B cell (primary cell): ENCODE measurements around the gene TNPO3. TPM values are rescaled to one million over a fixed set of nuclear protein-coding genes. Genes with fewer than 3 reads are reported as not detected.

Source experiments
- ATAC-seq: fragments of 200-7000 bp; cut with Tn5 transposase; one replicate; pipeline ENCODE4 v1.10.0; 2021; ENCODE audit warnings: low read depth, mild to moderate bottlenecking, moderate number of reproducible peaks, moderate library complexity
- CTCF ChIA-PET: fragments of 350-600 bp; sonication (Branson Sonifier 250); formaldehyde crosslinking; loops from one replicate; lab custom pipeline; 2021; ENCODE audit warnings: antibody characterized with exemption, inconsistent platforms; lab: Charles Lee
- POLR2A ChIA-PET: fragments of 350-600 bp; sonication (Branson Sonifier 250); formaldehyde crosslinking; loops from one replicate; lab custom pipeline; 2021; ENCODE audit warnings: antibody characterized with exemption; lab: Charles Lee
- DNase-seq: peaks from one replicate; pipeline ENCODE4 v3.0.0; 2013
- H2AFZ ChIP-seq: 2 replicates; pipeline ENCODE4 v1.6.1; 2012; ENCODE audit warnings: mild to moderate bottlenecking, low read depth, low read length; ENCODE audit not compliant: insufficient read depth, poor library complexity, severe bottlenecking
- H3K27ac ChIP-seq, 2 donors: 1 replicate in 1 of 2; 2 replicates in 1 of 2; pipeline ENCODE4 v1.5.1; 2012 to 2013; ENCODE audit warnings: low read length in 2 of 2, mild to moderate bottlenecking in 2 of 2, moderate library complexity in 1 of 2
- H3K27me3 ChIP-seq, 4 experiments: fragments of 200-600 bp in 1 of 4; sonication (generic) in 1 of 4; replicated peaks in 1 of 4; 1 replicate in 2 of 4; 2 replicates in 2 of 4; pipeline versions ENCODE4 v1.6.1 to v1.7.0; 2013 to 2016; ENCODE audit warnings: low read length in 3 of 4, mild to moderate bottlenecking in 2 of 4, mixed read lengths in 1 of 4, moderate library complexity in 1 of 4; ENCODE audit not compliant: insufficient read depth in 4 of 4, control insufficient read depth in 3 of 4; ENCODE audit errors: control extremely low read depth in 1 of 4
- H3K36me3 ChIP-seq, 2 experiments: replicated peaks in 1 of 2; 1 replicate in 1 of 2; 2 replicates in 1 of 2; pipeline versions ENCODE4 v1.6.1 to v1.7.1; 2013; ENCODE audit warnings: low read length in 1 of 2; ENCODE audit not compliant: insufficient read depth in 2 of 2, control insufficient read depth in 1 of 2; ENCODE audit errors: control extremely low read depth in 1 of 2, extremely low read depth in 1 of 2
- H3K4me1 ChIP-seq, 2 donors: fragments of 200-600 bp in 1 of 2; sonication (generic) in 1 of 2; 1 replicate in 1 of 2; 2 replicates in 1 of 2; pipeline versions ENCODE4 v1.5.1 to v1.6.1; 2013 to 2017; ENCODE audit warnings: low read length in 2 of 2; ENCODE audit not compliant: control insufficient read depth in 2 of 2, insufficient read depth in 2 of 2
- H3K4me2 ChIP-seq: replicated peaks from 2 replicates; pipeline ENCODE3; 2012; ENCODE audit warnings: mild to moderate bottlenecking, low read depth, low read length; ENCODE audit not compliant: poor library complexity, severe bottlenecking
- H3K4me3 ChIP-seq, 5 experiments: fragments of 200-600 bp in 1 of 5; sonication (generic) in 1 of 5; 1 replicate in 3 of 5; 2 replicates in 2 of 5; pipeline versions ENCODE4 v1.5.1 to v1.7.0; 2011 to 2016; ENCODE audit warnings: low read length in 4 of 5, mild to moderate bottlenecking in 4 of 5, low read depth in 2 of 5, control low read depth in 1 of 5, moderate library complexity in 1 of 5; ENCODE audit not compliant: insufficient read depth in 1 of 5; ENCODE audit errors: control extremely low read depth in 1 of 5, extremely low read depth in 1 of 5
- H3K79me2 ChIP-seq: fragments of 200-600 bp; sonication (generic); one replicate; pipeline ENCODE4 v1.6.0; 2016; ENCODE audit warnings: low read length; ENCODE audit not compliant: control insufficient read depth, insufficient read depth
- H3K9ac ChIP-seq: fragments of 200-600 bp; sonication (generic); 2 replicates; pipeline ENCODE4 v1.6.1; 2017; ENCODE audit warnings: mild to moderate bottlenecking, low read length, moderate library complexity
- H3K9me3 ChIP-seq, 3 donors: one replicate each; pipeline versions ENCODE4 v1.6.1 to v1.7.1; 2013; ENCODE audit warnings: low read length in 2 of 3; ENCODE audit not compliant: control insufficient read depth in 2 of 3, insufficient read depth in 1 of 3; ENCODE audit errors: control extremely low read depth in 1 of 3
- H4K20me1 ChIP-seq: 2 replicates; pipeline ENCODE4 v1.6.0; 2012; ENCODE audit warnings: mild to moderate bottlenecking, low read length; ENCODE audit not compliant: insufficient read depth, control insufficient read depth, poor library complexity, severe bottlenecking
- H3K27ac Mint-ChIP-seq: one replicate; pipeline ENCODE4 v1.8.0; 2021; ENCODE audit warnings: mixed read lengths
- H3K27me3 Mint-ChIP-seq: one replicate; pipeline ENCODE4 v1.8.0; 2021; ENCODE audit warnings: mixed read lengths
- H3K4me1 Mint-ChIP-seq: one replicate; pipeline ENCODE4 v1.8.0; 2021; ENCODE audit warnings: mixed read lengths
- H3K4me3 Mint-ChIP-seq: one replicate; pipeline ENCODE4 v1.8.0; 2021; ENCODE audit warnings: mixed read lengths
- H3K9me3 Mint-ChIP-seq: one replicate; pipeline ENCODE4 v1.8.0; 2022; ENCODE audit warnings: mixed read lengths; ENCODE audit not compliant: insufficient read depth
- EZH2 ChIP-seq: IDR thresholded peaks from 2 replicates; pipeline ENCODE4 v1.6.1; 2012; ENCODE audit warnings: borderline replicate concordance, low read depth, mild to moderate bottlenecking, moderate library complexity, low read length; ENCODE audit not compliant: insufficient read depth, poor library complexity, severe bottlenecking
- WGBS: methylation state at CpG from one replicate; pipeline ENCODE4 v1.1.5; 2013; ENCODE audit warnings: missing lambda C conversion rate; ENCODE audit not compliant: insufficient coverage; 5-methylcytosine and 5-hydroxymethylcytosine counted together
- intact Hi-C: fragments of 100-400 bp; cut with micrococcal nuclease; formaldehyde crosslinking; loops from one replicate; pipeline ENCODE4 v1.10.0; 2022
- polyA plus RNA-seq: library from polyadenylated mRNA; depleted of rRNA; stranded (reverse); fragments of >200 nt; gene quantifications from 2 replicates; pipeline ENCODE4 v1.2.3, GENCODE V29; 2012
- total RNA-seq, 2 donors: library from RNA; stranded (reverse); fragments of 120-200 nt in 1 of 2; gene quantifications; 1 replicate in 1 of 2; 2 replicates in 1 of 2; pipeline versions ENCODE4 v1.2.3 to v1.2.4, GENCODE V29; 2013 to 2022
- TF ChIP-seq, protein P1 (sequence below): fragments of 200-600 bp; IDR thresholded peaks from one replicate; pipeline ENCODE4 v1.8.0; 2022; ENCODE audit warnings: antibody characterized with exemption, mild to moderate bottlenecking

The TNPO3 gene
- total and polyA plus RNA-seq, 2 donors (not counting 1 experiment from before 2014, with no cell fraction given): 19.0 to 48.3 TPM

GRCh38 chr7:129095258-129095657 is 40.3 kb upstream of the TNPO3 start:
- H3K4me1 ChIP-seq: peaks cover 22 to 29% of the 10 kb centered on the region in 2 donors
- ATAC-seq (peak; percentile 84), DNase-seq (peak; percentile 60)
- no peaks in the 10 kb centered on the region for H3K36me3 ChIP-seq
- peak overlapping the region; percentile 53 for H2AFZ ChIP-seq
- Mint-ChIP-seq H3K27ac (peak overlapping the region; percentile 85), H3K4me3 (peak overlapping the region; percentile 38), H3K27me3 (no peaks in the 10 kb centered on the region), H3K4me1 (peaks cover 34% of the 10 kb centered on the region), H3K9me3 (no peaks in the 10 kb centered on the region)
- POLR2A ChIA-PET: no interaction called here
- WGBS: 4% methylated on average over 4 of the region's 6 CpGs
- TF ChIP-seq EZH2: no peak
- TF ChIP-seq, protein P1, sequence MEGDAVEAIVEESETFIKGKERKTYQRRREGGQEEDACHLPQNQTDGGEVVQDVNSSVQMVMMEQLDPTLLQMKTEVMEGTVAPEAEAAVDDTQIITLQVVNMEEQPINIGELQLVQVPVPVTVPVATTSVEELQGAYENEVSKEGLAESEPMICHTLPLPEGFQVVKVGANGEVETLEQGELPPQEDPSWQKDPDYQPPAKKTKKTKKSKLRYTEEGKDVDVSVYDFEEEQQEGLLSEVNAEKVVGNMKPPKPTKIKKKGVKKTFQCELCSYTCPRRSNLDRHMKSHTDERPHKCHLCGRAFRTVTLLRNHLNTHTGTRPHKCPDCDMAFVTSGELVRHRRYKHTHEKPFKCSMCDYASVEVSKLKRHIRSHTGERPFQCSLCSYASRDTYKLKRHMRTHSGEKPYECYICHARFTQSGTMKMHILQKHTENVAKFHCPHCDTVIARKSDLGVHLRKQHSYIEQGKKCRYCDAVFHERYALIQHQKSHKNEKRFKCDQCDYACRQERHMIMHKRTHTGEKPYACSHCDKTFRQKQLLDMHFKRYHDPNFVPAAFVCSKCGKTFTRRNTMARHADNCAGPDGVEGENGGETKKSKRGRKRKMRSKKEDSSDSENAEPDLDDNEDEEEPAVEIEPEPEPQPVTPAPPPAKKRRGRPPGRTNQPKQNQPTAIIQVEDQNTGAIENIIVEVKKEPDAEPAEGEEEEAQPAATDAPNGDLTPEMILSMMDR: no peak
- no peaks in the 10 kb centered on the region for H3K79me2 ChIP-seq
- no peaks in the 10 kb centered on the region for H4K20me1 ChIP-seq
- H3K9me3 ChIP-seq: no peaks in the 10 kb centered on the region
- CTCF ChIA-PET: interaction anchor here (1.0 to 2.3 kb wide), 9 partner anchors 20 to 193 kb away, joined by 4 to 13 read pairs (median 5); no protein-coding TSS in a partner anchor
- H3K4me2 ChIP-seq: peak overlapping the region; percentile 50
- intact Hi-C loops: no loop called here
- H3K27me3 ChIP-seq: no peaks in the 10 kb centered on the region
- peak overlapping the region; percentile 67 to 70 for H3K27ac ChIP-seq
- H3K4me3 ChIP-seq: peak overlapping the region in 2 of 5 experiments; percentile 26 to 51
- H3K9ac ChIP-seq: no peak overlapping the region

DNA sequence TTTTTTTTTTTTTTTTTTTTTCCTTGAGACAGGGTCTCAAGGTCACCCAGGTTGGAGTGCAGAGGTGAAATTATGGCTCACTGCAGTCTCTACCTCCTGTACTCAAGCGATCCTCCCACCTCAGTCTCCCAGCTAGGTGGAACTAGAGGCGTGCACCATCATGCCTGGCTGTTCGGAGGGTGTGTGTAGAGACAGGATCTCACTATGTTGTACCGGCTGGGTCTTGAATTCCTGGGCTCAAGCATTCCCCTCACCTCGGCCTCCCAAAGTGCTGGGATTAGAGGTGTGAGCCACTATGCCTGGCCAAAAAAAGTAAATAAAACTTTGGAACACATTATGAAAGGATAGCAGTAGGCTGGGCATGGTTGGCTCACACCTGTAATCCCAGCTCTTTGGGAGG is 39.6 kb upstream of the TNPO3 start:
- Histone ChIP-seq H3K9ac (no peak overlapping the region), H3K79me2 (no peaks in the 10 kb centered on the region), H3K4me1 (peaks cover 29 to 35% of the 10 kb centered on the region in 2 donors), H2AFZ (no peak overlapping the region), H3K4me3 (no peak overlapping the region), H3K4me2 (no peak overlapping the region), H3K36me3 (no peaks in the 10 kb centered on the region), H3K27ac (peak overlapping the region; percentile 67 to 70), H4K20me1 (no peaks in the 10 kb centered on the region), H3K9me3 (no peaks in the 10 kb centered on the region), H3K27me3 (no peaks in the 10 kb centered on the region)
- peak overlapping the region; percentile 26 for H3K27ac Mint-ChIP-seq
- ATAC-seq (no peak), DNase-seq (no peak)
- no peak overlapping the region for H3K4me3 Mint-ChIP-seq
- intact Hi-C loops: no loop called here
- ChIA-PET POLR2A (no interaction called here), CTCF (interaction anchor here (0.6 to 2.3 kb wide), 10 partner anchors 21 to 467 kb away, joined by 3 to 13 read pairs (median 5); no protein-coding TSS in a partner anchor)
- H3K4me1 Mint-ChIP-seq: peaks cover 40% of the 10 kb centered on the region
- 100% methylated on average over 3 of the region's 5 CpGs for WGBS
- no peaks in the 10 kb centered on the region for H3K9me3 Mint-ChIP-seq
- TF ChIP-seq EZH2: no peak
- TF ChIP-seq, protein P1: no peak
- no peaks in the 10 kb centered on the region for H3K27me3 Mint-ChIP-seq
